HG02981 (cell line): ENCODE results near the gene PTX4.

Experiments
- ATAC-seq: cut with Tn5 transposase; IDR thresholded peaks from one replicate; pipeline ENCODE4 v1.9.1; 2021; ENCODE audit warnings: mild to moderate bottlenecking, moderate library complexity; ENCODE audit not compliant: unreplicated experiment

PTX4 gene

GRCh38 chr16:1502092-1503004, 13.6 kb upstream of the PTX4 start:
- no peak for ATAC-seq

GRCh38 chr16:1501630-1502029, 12.9 kb upstream of the PTX4 start:
- ATAC-seq: no peak

- ATAC-seq: no peak
Measured at GRCh38 chr16:1500465-1501150, 11.9 kb upstream of the PTX4 start.

- no peak for ATAC-seq
Measured at GRCh38 chr16:1499756-1500464, 11.2 kb upstream of the PTX4 start.

- no peak for ATAC-seq
Measured at GRCh38 chr16:1498899-1499676, 10.3 kb upstream of the PTX4 start.

- ATAC-seq: no peak
Measured at GRCh38 chr16:1497014-1497598, 8.4 kb upstream of the PTX4 start.

- ATAC-seq: no peak
Measured at GRCh38 chr16:1496464-1496863, 7.7 kb upstream of the PTX4 start.

GRCh38 chr16:1495889-1496262, 7.1 kb upstream of the PTX4 start:
- ATAC-seq: no peak

- ATAC-seq: no peak
Measured at GRCh38 chr16:1495211-1495888, 6.6 kb upstream of the PTX4 start.

GRCh38 chr16:1494711-1495110, 6.0 kb upstream of the PTX4 start:
- ATAC-seq: no peak

- ATAC-seq: no peak
Measured at GRCh38 chr16:1494129-1494640, 5.4 kb upstream of the PTX4 start.

- ATAC-seq: no peak
Measured at GRCh38 chr16:1493746-1494094, 5.0 kb upstream of the PTX4 start.

GRCh38 chr16:1492923-1493745, 4.4 kb upstream of the PTX4 start, which contains the start of gene TELO2:
TELO2 (plus strand) TSS chr16:1493360; CDS start chr16:1494282, 922 bp downstream.
- peak; percentile 61 for ATAC-seq

GRCh38 chr16:1492082-1492922, 3.6 kb upstream of the PTX4 start:
- ATAC-seq: no peak

- no peak for ATAC-seq
Measured at GRCh38 chr16:1491327-1491726, 2.6 kb upstream of the PTX4 start.

- ATAC-seq: no peak
Measured at GRCh38 chr16:1489077-1489476, 333 bp upstream of the PTX4 start.

GRCh38 chr16:1488054-1488601, 616 bp downstream of the PTX4 start:
- ATAC-seq: no peak
